Activated CD4-positive, alpha-beta T cell treated with anti-CD3 and anti-CD28 coated beads, Interleukin-2, Interleukin-6, amounts not matched to agents 100 ng/mL and 50 ng/mL, durations not matched to agents 16 hours and 8 hours (primary cell): Measurements from ENCODE around the gene CXorf51A.
"Not testable (repeated sequence)": the region's sequence is repeated elsewhere in the genome, so short reads cannot be mapped to it uniquely, and the experiment has no call there.

Experiments used
- DNase-seq: peaks from one replicate; pipeline ENCODE4 v3.0.0-alpha.2; 2020

CXorf51A gene

GRCh38 chrX:146814644-146815043 lies at the start of gene CXorf51A:
Gene CXorf51A (minus strand): TSS chrX:146814744. CDS start chrX:146814723, 21 bp downstream.
- not testable (repeated sequence) for DNase-seq

DNA sequence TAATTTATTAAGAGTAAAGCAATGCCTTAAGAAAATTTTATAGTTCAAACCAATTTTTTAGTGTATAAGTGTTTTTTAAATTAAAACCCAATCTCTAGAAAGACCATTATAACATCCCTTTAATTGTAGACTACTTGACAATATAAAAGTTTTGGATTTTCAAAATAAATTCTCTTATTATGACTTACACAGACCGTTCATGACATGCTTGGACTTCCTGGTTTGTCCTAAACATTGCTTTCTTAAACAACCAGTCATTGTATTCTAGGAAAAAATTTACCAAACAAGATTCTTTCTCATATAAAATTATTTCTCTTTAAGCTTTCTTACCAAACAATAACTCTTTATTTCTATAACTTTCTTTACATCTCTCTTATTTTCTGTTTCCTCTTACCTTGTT lies 49.0 kb upstream of the CXorf51A start:
- no peak for DNase-seq

- no peak for DNase-seq
Observed at GRCh38 chrX:146854281-146854680, 39.7 kb upstream of the CXorf51A start.

- no peak for DNase-seq
Observed at GRCh38 chrX:146831994-146832393, 17.4 kb upstream of the CXorf51A start.

DNA sequence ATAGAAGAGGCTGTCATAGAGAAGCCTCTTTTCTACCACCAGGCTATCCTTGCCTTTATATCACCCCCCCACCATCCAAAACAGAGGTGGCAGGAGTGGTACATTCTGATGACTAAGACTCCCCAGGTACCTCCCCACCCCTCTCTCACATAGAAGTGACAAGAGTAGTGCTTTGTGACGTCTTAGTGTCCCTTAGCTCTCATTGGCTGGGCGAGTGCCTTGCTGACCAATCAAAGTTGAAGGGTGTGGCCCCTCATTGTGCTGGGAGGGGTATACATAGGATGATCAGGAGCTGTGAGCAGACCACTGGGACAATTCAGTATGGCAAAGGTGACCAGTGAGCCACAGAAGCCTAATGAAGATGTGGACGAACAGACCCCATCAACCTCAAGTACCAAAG lies 5.1 kb downstream of the CXorf51A start, which contains the start of gene CXorf51B:
CXorf51B (plus strand) TSS at position 301 of the 400 bp plus-strand sequence; CDS start at position 322, 21 bp downstream.
- not testable (repeated sequence) for DNase-seq
